Activated gamma-delta T cell treated with Interleukin-2 at 50 U/mL for 16 hours (primary cell): ENCODE measurements around the gene TNFRSF9.

ENCODE experiments used
- DNase-seq: peaks from one replicate; pipeline ENCODE4 v3.0.0-alpha.2; 2020

TNFRSF9 gene

DNA sequence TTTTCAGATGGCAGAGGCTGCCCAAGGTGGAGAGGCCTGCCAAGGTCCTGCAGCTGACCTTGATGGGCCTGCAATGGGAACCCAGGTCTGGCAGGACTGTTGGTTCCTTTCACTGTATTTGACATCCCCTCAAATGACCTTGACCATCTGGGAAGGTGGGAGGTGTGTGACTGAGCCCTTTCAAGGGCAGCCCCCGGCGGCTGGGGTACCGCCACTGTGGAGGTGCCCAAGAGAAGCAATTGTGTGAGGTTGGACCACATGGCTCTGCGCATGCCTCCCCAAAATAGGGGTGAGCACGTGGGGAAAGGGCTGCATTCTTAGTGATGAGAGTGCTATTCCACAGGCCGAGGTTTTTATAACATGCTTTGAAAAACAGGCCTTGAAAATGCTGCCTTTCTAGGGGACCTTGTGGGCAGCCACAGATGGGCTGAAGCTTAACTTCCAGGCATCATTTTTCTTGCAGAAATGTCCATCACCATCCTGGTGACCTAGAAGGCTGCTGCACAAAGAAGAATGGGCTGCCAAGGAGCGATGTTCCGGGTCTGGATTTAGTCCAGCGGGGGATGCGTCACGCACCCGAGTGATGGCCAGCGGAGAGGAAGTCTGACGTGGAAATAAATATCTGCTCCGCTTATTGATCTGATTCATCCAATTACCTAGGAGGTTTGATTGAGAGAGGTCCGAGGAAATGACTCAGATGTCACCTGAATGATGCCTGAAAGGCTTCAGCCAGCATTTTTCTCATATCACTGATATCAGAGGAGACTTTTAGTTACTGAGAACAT lies 71.3 kb downstream of the TNFRSF9 start:
- no peak for DNase-seq

DNA sequence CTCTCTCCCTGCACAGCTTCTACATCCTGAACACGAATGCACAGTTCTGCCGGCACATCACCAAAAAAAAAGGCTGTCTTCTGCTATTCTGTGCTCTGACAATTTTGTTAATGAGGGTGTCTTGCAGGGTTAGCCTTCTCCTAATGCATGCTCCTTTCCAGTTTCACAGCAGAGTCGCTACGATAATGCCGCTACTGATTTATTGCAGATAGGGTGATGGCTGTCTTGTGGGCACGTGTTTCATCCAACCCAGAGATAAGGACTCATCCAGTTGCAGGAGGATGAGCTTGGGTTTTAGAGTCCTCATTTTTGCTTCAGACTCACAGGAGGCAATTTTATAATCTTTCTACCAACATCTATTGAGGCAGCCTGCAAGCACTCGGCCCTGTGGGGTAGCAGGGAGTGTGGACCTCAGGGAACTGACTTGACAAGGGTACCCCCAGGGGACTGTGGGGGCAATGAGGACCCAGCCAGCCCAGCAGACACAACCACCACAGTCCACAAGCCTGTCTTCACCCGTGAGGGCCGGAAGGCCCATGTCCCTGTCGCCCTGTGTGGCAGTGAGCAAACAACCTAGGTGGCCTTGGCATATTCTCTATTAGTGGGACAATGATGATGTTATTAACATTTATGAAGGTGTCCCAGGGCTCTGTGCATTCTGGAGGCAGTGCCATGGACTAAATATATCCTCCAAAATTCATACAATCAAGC lies 72.4 kb downstream of the TNFRSF9 start:
- DNase-seq = no peak

GRCh38 chr1:7865978-7866377 lies 74.7 kb downstream of the TNFRSF9 start:
- DNase-seq = no peak
